Progenitor cell of endocrine pancreas (in vitro differentiated cells): ENCODE measurements around the gene CDC45. TPM values are rescaled to one million over a fixed set of nuclear protein-coding genes. Genes with fewer than 3 reads are reported as not detected.

Experiments used
- DNase-seq: peaks from one replicate; pipeline ENCODE4 v3.0.0; 2021; ENCODE audit warnings: low spot score; ENCODE audit not compliant: unreplicated experiment
- H3K27ac Mint-ChIP-seq: 2 replicates; pipeline ENCODE4 v1.8.0; 2021; ENCODE audit warnings: mild to moderate bottlenecking, moderate library complexity, mixed read lengths
- H3K27me3 Mint-ChIP-seq: 2 replicates; pipeline ENCODE4 v1.8.0; 2021; ENCODE audit warnings: mixed read lengths
- H3K36me3 Mint-ChIP-seq: 2 replicates; pipeline ENCODE4 v1.8.0; 2022; ENCODE audit warnings: mixed read lengths; ENCODE audit not compliant: insufficient read depth
- H3K4me1 Mint-ChIP-seq: 2 replicates; pipeline ENCODE4 v1.8.0; 2021; ENCODE audit warnings: low read depth, mixed read lengths
- H3K4me3 Mint-ChIP-seq: 2 replicates; pipeline ENCODE4 v1.8.0; 2021; ENCODE audit warnings: low read depth, mild to moderate bottlenecking, moderate library complexity, mixed read lengths
- H3K9me3 Mint-ChIP-seq: 2 replicates; pipeline ENCODE4 v1.8.0; 2021; ENCODE audit warnings: low read depth, mixed read lengths
- CTCF ChIP-seq: fragments of 200-600 bp; sonication (generic); IDR thresholded peaks from one replicate; pipeline ENCODE4 v1.5.0; 2021; ENCODE audit warnings: antibody characterized with exemption, mild to moderate bottlenecking; ENCODE audit not compliant: unreplicated experiment
- total RNA-seq: library from RNA; stranded (reverse); gene quantifications from 2 replicates; pipeline ENCODE4 v1.2.1, GENCODE V29; 2021

Gene CDC45
- total RNA-seq, 1 donor from 2014 or later, result 18.1 TPM

DNA sequence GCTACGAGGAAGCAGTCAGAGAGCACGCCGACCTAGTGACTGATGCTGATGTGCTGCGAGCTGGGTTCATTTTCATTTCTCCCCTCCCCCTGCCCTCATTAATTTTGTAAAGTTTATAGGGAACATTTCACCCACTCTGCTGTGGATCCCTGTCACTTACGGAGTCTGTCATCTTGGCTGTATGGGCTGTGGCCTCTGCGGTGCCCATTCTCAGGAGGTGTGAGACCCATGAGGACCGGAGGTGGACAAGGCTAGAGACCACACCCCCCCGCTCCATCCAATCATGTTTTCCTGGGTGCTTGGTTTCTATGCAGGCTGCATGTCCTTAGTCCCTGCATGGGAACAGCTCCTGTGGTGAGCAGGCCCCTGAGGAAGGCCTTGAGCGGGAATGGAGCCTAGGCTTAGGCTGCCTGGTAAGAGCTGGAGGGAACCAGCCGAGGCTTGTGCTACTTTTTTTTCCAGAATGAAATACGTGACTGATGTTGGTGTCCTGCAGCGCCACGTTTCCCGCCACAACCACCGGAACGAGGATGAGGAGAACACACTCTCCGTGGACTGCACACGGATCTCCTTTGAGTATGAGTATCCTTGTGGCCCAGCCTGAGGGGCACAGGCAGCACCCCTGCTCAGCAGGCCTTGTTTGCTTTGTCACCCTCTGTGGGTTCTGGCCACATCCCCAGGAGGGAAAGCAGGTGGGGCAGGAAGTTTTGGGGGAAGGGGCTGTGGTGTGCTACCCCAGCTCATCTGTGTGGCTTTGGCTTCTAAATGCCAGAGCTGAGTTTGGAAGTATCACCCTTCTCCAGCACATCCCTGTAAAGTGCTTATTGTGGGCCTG, 25.4 kb downstream of the CDC45 start:
- Mint-ChIP-seq H3K4me3 (no peak overlapping the region), H3K36me3 (no peaks in the 10 kb centered on the region), H3K4me1 (no peaks in the 10 kb centered on the region), H3K27me3 (no peaks in the 10 kb centered on the region), H3K9me3 (no peaks in the 10 kb centered on the region), H3K27ac (peak overlapping the region; percentile 16)
- DNase-seq, result no peak
- no peak for TF ChIP-seq CTCF

- Mint-ChIP-seq H3K4me3 (no peak overlapping the region), H3K4me1 (no peaks in the 10 kb centered on the region), H3K27me3 (no peaks in the 10 kb centered on the region), H3K36me3 (no peaks in the 10 kb centered on the region), H3K27ac (peak overlapping the region; percentile 16), H3K9me3 (no peaks in the 10 kb centered on the region)
- no peak for TF ChIP-seq CTCF
- no peak for DNase-seq
Measured at GRCh38 chr22:19505735-19506126, 26.0 kb downstream of the CDC45 start.

- Mint-ChIP-seq H3K4me1 (no peaks in the 10 kb centered on the region), H3K9me3 (no peaks in the 10 kb centered on the region), H3K27ac (peak overlapping the region; percentile 6), H3K36me3 (no peaks in the 10 kb centered on the region), H3K4me3 (no peak overlapping the region), H3K27me3 (no peaks in the 10 kb centered on the region)
- TF ChIP-seq CTCF, result no peak
- DNase-seq, result no peak
Measured at GRCh38 chr22:19506212-19506611, 26.5 kb downstream of the CDC45 start.

DNA sequence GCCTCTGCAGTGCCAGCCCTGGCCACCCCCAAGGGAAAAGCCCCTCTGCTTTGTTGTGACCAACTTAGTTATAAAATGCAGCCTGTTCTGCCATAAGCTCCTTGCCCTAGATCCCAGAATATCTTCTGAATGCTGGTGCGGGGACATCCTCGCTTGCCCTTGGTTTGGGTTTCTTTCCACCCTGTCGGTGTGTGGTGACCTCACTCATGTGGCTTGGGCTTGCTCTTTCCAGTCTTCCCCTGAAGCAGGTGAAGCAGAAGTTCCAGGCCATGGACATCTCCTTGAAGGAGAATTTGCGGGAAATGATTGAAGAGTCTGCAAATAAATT, 27.8 kb downstream of the CDC45 start:
- Mint-ChIP-seq H3K27me3 (no peaks in the 10 kb centered on the region), H3K27ac (no peak overlapping the region), H3K4me1 (no peaks in the 10 kb centered on the region), H3K36me3 (peaks cover 2% of the 10 kb centered on the region), H3K4me3 (no peak overlapping the region), H3K9me3 (no peaks in the 10 kb centered on the region)
- TF ChIP-seq CTCF, result no peak
- DNase-seq, result no peak

GRCh38 chr22:19508024-19508776, 28.5 kb downstream of the CDC45 start:
- Mint-ChIP-seq H3K27ac (no peak overlapping the region), H3K4me3 (no peak overlapping the region), H3K36me3 (peaks cover 2% of the 10 kb centered on the region), H3K4me1 (no peaks in the 10 kb centered on the region), H3K27me3 (no peaks in the 10 kb centered on the region), H3K9me3 (no peaks in the 10 kb centered on the region)
- no peak for DNase-seq
- TF ChIP-seq CTCF, result no peak
